ENCODE measurements around the gene QSOX1. TPM values are rescaled to one million over a fixed set of nuclear protein-coding genes. Genes with fewer than 3 reads are reported as not detected.
"Not testable (repeated sequence)": the region's sequence is repeated elsewhere in the genome, so short reads cannot be mapped to it uniquely, and the experiment has no call there.

QSOX1 gene
- total RNA-seq, 2 experiments from 2014 or later: 18.3 to 31.6 TPM

DNA sequence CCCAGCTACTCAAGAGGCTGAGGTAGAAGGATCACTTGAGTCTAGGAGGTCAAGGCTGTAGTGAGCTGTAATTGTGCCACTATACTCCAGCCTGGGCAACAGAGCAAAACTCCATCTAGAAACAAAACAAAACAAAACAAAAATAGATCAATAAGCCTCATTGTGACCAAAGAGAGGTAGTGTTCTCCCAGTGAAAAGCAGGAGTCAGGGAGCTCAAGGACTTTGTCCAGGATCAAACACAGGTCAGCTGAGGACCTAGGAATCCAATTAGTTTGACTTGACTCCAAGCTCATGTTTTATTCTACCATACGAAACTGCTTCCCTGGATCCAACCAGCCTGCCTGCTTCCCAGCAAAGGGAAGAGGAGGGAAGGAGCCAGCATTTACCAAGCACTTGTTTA is 21.5 kb upstream of the QSOX1 start:
- ATAC-seq: no peak
- Mint-ChIP-seq H3K27ac (no peak overlapping the region), H3K36me3 (ENCODE audit: low read depth) (no peaks in the 10 kb centered on the region), H3K4me1 (peaks cover 5% of the 10 kb centered on the region), H3K9me3 (ENCODE audit: low read depth) (peaks cover 6% of the 10 kb centered on the region), H3K27me3 (peaks cover 25% of the 10 kb centered on the region), H3K4me3 (no peak overlapping the region)
- intact Hi-C loops (cut with DNase I, micrococcal nuclease): no loop called here
- CTCF ChIA-PET: interaction anchor here (0.6 to 1.3 kb wide), 2 partner anchors 47 to 337 kb away, joined by 3 to 7 read pairs; no protein-coding TSS in a partner anchor
- POLR2A ChIA-PET: no interaction called here
- no peak for DNase-seq

- ATAC-seq; H3K9me3 Mint-ChIP-seq (ENCODE audit: low read depth); H3K27ac Mint-ChIP-seq; DNase-seq; H3K4me1 Mint-ChIP-seq; POLR2A ChIA-PET; H3K36me3 Mint-ChIP-seq (ENCODE audit: low read depth); intact Hi-C loops (cut with DNase I, micrococcal nuclease); H3K4me3 Mint-ChIP-seq: not testable (repeated sequence)
- CTCF ChIA-PET: interaction anchor here (0.6 kb wide), 1 partner anchor 338 kb away, joined by 7 read pairs; no protein-coding TSS in a partner anchor
- H3K27me3 Mint-ChIP-seq: peaks cover 25% of the 10 kb centered on the region
Measured at GRCh38 chr1:180133688-180134087, 21.0 kb upstream of the QSOX1 start.

DNA sequence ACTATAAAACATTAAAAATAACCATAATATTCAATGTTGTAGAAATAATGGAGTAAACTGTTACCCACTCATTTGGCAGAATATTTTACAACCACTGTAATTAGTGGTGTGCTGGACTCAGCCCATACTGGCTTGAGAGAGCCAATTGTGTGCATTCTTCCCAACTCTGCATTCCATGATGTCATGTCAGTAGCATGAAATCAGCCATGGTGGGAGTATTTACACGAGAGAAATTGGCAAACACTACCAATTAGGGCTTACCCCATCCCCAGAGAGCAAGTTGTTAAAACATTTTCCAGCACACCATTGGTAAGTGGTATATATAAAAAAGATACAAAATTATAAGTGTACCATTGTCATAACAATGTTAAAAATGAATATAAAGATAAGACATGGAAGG is 19.1 kb upstream of the QSOX1 start:
- ATAC-seq (no peak), DNase-seq (no peak)
- peaks cover 5% of the 10 kb centered on the region for H3K4me1 Mint-ChIP-seq
- peaks cover 25% of the 10 kb centered on the region for H3K27me3 Mint-ChIP-seq
- H3K36me3 Mint-ChIP-seq (ENCODE audit: low read depth): no peaks in the 10 kb centered on the region
- intact Hi-C loops (cut with DNase I, micrococcal nuclease): no loop called here
- H3K4me3 Mint-ChIP-seq: no peak overlapping the region
- POLR2A ChIA-PET: no interaction called here
- H3K27ac Mint-ChIP-seq: no peak overlapping the region
- CTCF ChIA-PET: no interaction called here
- peaks cover 6% of the 10 kb centered on the region for H3K9me3 Mint-ChIP-seq (ENCODE audit: low read depth)

DNA sequence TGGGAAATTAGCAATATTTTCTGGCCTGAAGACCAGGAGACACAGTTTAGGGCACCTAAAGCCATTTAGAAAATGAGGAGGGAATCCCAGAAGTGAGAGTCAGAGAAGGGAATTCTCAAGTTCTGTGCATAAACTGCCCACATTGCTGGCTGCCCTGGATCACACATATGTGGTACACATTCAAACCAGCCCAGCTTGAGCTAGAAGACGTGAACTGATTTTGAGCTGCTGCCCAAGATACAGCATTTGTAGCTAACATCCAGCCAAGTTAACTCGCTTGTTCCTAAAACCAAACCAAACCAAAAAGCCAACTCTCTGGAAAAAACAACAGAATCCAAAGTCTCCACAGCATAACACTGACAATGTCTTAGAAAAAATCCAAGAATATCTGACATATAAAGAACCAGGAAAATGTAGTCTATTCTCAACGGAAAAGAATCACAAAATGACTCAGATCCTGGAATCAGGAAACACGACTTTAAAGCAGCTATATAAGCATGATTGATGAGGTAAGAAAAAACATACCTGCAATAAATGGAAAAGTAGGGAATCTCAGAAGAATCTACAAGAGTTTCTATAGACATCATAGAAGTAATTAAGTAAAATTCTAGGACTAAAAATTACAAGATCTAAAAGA is 18.2 kb upstream of the QSOX1 start:
- H3K4me3 Mint-ChIP-seq: no peak overlapping the region
- ATAC-seq: no peak
- H3K4me1 Mint-ChIP-seq: peaks cover 5% of the 10 kb centered on the region
- intact Hi-C loops (cut with DNase I, micrococcal nuclease): no loop called here
- ChIA-PET POLR2A (no interaction called here), CTCF (interaction anchor here (0.6 to 0.7 kb wide), 2 partner anchors 42 to 228 kb away, joined by 3 read pairs; no protein-coding TSS in a partner anchor)
- no peak for DNase-seq
- H3K9me3 Mint-ChIP-seq (ENCODE audit: low read depth): peaks cover 6% of the 10 kb centered on the region
- no peaks in the 10 kb centered on the region for H3K36me3 Mint-ChIP-seq (ENCODE audit: low read depth)
- H3K27me3 Mint-ChIP-seq: peaks cover 22% of the 10 kb centered on the region
- no peak overlapping the region for H3K27ac Mint-ChIP-seq

DNA sequence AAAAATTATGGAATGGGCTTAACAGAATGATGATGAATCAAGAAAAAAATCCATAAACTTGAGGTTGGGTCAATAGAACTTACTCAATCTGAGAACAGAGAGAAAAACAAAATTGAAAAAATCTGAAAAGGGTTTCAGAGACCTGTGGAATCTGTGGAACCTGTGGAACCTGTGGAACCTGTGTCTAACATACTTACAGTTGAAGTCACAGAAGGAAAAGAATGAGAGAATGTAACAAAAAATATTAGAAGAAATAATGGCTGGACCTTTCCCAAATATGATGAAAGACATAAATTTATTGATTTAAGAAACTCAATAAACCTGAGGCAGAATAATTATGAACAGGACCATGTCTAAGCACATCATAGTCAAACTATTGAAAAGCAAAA is 17.7 kb upstream of the QSOX1 start:
- H3K27ac Mint-ChIP-seq: no peak overlapping the region
- peaks cover 6% of the 10 kb centered on the region for H3K9me3 Mint-ChIP-seq (ENCODE audit: low read depth)
- DNase-seq: no peak
- H3K4me3 Mint-ChIP-seq: no peak overlapping the region
- ChIA-PET CTCF (interaction anchor here (0.6 to 0.7 kb wide), 2 partner anchors 42 to 228 kb away, joined by 3 read pairs; no protein-coding TSS in a partner anchor), POLR2A (no interaction called here)
- no peak for ATAC-seq
- H3K4me1 Mint-ChIP-seq: peaks cover under 1% of the 10 kb centered on the region
- no peaks in the 10 kb centered on the region for H3K36me3 Mint-ChIP-seq (ENCODE audit: low read depth)
- intact Hi-C loops (cut with DNase I, micrococcal nuclease): no loop called here
- peaks cover 17% of the 10 kb centered on the region for H3K27me3 Mint-ChIP-seq

- intact Hi-C loops (cut with DNase I, micrococcal nuclease): no loop called here
- H3K27ac Mint-ChIP-seq: no peak overlapping the region
Measured at GRCh38 chr1:180137776-180138175, 16.9 kb upstream of the QSOX1 start.

DNA sequence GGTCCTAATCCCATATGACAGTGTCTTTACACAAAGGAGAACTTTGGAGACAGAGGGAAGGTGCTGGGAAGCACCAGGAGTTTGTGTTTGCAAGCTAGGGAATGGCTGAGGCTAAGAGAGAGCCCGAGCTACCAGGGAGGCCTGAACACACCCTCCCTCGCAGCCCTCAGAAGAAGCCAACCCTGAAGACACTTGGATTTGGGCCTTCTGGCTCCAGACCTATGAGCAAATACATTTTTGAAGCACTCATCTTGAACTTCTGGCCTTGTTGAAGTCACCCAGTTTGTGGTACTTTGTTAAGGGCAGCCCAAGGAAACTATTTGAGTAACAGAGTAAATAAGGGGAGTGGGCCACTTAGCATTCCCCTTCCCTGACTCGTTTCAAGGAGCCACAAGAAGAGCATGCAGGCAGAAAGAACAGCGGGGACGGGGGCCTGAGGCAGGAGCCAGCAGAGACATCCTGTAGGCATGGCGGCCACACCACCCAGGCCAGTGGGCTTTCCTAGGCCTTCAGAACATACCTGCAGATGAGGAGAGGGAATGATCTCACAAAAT is 13.2 kb upstream of the QSOX1 start:
- Mint-ChIP-seq H3K9me3 (ENCODE audit: low read depth) (peaks cover 6% of the 10 kb centered on the region), H3K4me1 (no peaks in the 10 kb centered on the region), H3K27ac (no peak overlapping the region), H3K27me3 (peaks cover 8% of the 10 kb centered on the region), H3K36me3 (ENCODE audit: low read depth) (no peaks in the 10 kb centered on the region), H3K4me3 (no peak overlapping the region)
- ATAC-seq (no peak), DNase-seq (no peak)
- POLR2A ChIA-PET: no interaction called here
- CTCF ChIA-PET: no interaction called here
- intact Hi-C loops (cut with DNase I, micrococcal nuclease): no loop called here

More at GRCh38 chr1:180137776-180138175, 16.9 kb upstream of the QSOX1 start:
- H3K9me3 Mint-ChIP-seq (ENCODE audit: low read depth): peaks cover 6% of the 10 kb centered on the region
- CTCF ChIA-PET: interaction anchor here (0.7 kb wide), 1 partner anchor 26 kb away, joined by 3 read pairs; no protein-coding TSS in a partner anchor
- no peaks in the 10 kb centered on the region for H3K36me3 Mint-ChIP-seq (ENCODE audit: low read depth)
- ATAC-seq (no peak), DNase-seq (no peak)
- H3K4me1 Mint-ChIP-seq: no peaks in the 10 kb centered on the region
- no peak overlapping the region for H3K4me3 Mint-ChIP-seq
- peaks cover 15% of the 10 kb centered on the region for H3K27me3 Mint-ChIP-seq
- POLR2A ChIA-PET: no interaction called here

- H3K27me3 Mint-ChIP-seq: no peaks in the 10 kb centered on the region
- H3K4me3 Mint-ChIP-seq: no peak overlapping the region
- ChIA-PET POLR2A (no interaction called here), CTCF (interaction anchor here (1.0 to 1.8 kb wide), 3 partner anchors 15 to 36 kb away, joined by 3 to 5 read pairs (median 3); no protein-coding TSS in a partner anchor)
- H3K36me3 Mint-ChIP-seq (ENCODE audit: low read depth): no peaks in the 10 kb centered on the region
- no peak overlapping the region for H3K27ac Mint-ChIP-seq
- ATAC-seq (no peak), DNase-seq (no peak)
- H3K4me1 Mint-ChIP-seq: no peaks in the 10 kb centered on the region
- intact Hi-C loops (cut with DNase I, micrococcal nuclease): no loop called here
- H3K9me3 Mint-ChIP-seq (ENCODE audit: low read depth): no peaks in the 10 kb centered on the region
Measured at GRCh38 chr1:180143359-180143758, 11.3 kb upstream of the QSOX1 start.

DNA sequence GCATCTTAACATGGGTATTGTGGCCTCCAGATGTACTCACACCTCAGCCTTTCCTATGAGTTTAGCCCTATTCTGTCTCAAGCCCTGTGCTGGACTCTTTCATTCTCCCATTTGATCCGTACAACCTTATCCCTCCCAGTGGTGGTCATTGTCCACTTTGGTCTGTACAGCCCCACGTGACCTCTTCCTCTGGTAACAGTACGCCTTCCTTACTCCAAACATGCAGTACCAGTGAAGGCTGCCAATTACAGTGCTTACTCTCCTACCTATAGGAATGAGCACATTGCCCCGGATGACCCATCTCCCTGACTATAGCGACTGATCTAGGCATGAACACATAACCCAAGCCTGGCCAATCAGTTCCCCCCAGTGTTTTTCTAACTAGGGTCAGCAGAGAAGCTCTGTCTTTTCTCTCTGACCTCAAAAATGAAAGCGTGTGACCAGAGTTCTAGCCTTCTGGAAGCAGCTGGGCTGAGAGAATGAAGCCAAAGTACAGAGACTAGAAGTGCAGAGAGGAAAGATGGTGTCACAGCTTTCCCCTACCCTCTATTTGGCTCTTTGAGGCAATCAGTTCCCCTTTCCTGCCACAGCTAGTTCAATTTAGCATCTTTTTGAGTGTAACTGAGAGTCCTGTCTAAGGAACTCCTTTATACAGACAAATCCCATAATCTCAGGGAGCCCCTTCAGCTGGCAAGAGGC is 9.9 kb upstream of the QSOX1 start:
- intact Hi-C loops (cut with DNase I, micrococcal nuclease): no loop called here
- H3K27ac Mint-ChIP-seq: no peak overlapping the region
- no peak for DNase-seq
- H3K27me3 Mint-ChIP-seq: no peaks in the 10 kb centered on the region
- H3K4me3 Mint-ChIP-seq: no peak overlapping the region
- ChIA-PET CTCF (interaction anchor here (1.4 kb wide), 1 partner anchor 335 kb away, joined by 5 read pairs; no protein-coding TSS in a partner anchor), POLR2A (no interaction called here)
- no peaks in the 10 kb centered on the region for H3K4me1 Mint-ChIP-seq
- H3K36me3 Mint-ChIP-seq (ENCODE audit: low read depth): no peaks in the 10 kb centered on the region
- H3K9me3 Mint-ChIP-seq (ENCODE audit: low read depth): no peaks in the 10 kb centered on the region
- ATAC-seq: no peak

GRCh38 chr1:180145446-180145845 is 9.2 kb upstream of the QSOX1 start:
- ChIA-PET CTCF (interaction anchor here (0.7 to 1.4 kb wide), 2 partner anchors 34 to 336 kb away, joined by 3 to 5 read pairs; no protein-coding TSS in a partner anchor), POLR2A (no interaction called here)
- Mint-ChIP-seq H3K4me1 (no peaks in the 10 kb centered on the region), H3K27me3 (no peaks in the 10 kb centered on the region), H3K36me3 (ENCODE audit: low read depth) (no peaks in the 10 kb centered on the region), H3K27ac (no peak overlapping the region), H3K9me3 (ENCODE audit: low read depth) (no peaks in the 10 kb centered on the region), H3K4me3 (no peak overlapping the region)
- intact Hi-C loops (cut with DNase I, micrococcal nuclease): no loop called here
- DNase-seq (no peak), ATAC-seq (no peak)

DNA sequence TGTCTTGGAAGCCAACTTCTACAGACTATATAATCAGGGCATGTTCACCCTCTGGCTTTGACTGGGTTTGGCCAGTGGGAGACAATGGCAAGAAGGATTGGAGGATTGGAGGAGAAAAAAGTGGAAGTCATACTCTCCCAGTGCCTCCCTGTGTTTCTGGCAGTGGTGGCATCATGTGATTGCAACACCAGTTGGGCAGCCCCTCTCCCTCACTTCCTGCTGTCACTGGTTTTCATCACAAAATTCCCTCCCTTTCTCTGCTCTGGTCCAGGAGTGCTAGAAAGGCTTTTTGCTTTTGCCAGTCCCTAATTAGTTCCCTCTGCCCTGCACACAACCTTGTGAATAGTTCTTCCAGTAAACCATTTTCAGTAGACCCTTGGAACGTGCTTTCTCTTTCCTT is 3.7 kb upstream of the QSOX1 start:
- Mint-ChIP-seq H3K4me3 (no peak overlapping the region), H3K9me3 (ENCODE audit: low read depth) (no peaks in the 10 kb centered on the region), H3K27me3 (no peaks in the 10 kb centered on the region), H3K27ac (no peak overlapping the region), H3K36me3 (ENCODE audit: low read depth) (no peaks in the 10 kb centered on the region), H3K4me1 (peaks cover 11% of the 10 kb centered on the region)
- intact Hi-C loops (cut with DNase I, micrococcal nuclease): loop anchor here in 1 of 2 experiments (10.0 kb wide), 3 partner anchors 874 to 1126 kb away; partner anchors contain the start of genes FAM20B and STX6
- no peak for DNase-seq
- no peak for ATAC-seq
- CTCF ChIA-PET: interaction anchor here (0.6 to 0.8 kb wide), 2 partner anchors 14 to 309 kb away, joined by 3 to 4 read pairs; no protein-coding TSS in a partner anchor
- POLR2A ChIA-PET: no interaction called here

Data from activated CD4-positive, alpha-beta T cell treated with anti-CD3 and anti-CD28 coated beads for 36 hours (primary cell).